ENCODE data around the gene LSM7. TPM values are rescaled to one million over a fixed set of nuclear protein-coding genes. Genes with fewer than 3 reads are reported as not detected.

The LSM7 gene
- total and polyA plus RNA-seq, 9 of the 15 experiments (the other 6 are each of a cell fraction or from before 2014, with no cell fraction given) = 40.5 to 690 (median 265) TPM

DNA sequence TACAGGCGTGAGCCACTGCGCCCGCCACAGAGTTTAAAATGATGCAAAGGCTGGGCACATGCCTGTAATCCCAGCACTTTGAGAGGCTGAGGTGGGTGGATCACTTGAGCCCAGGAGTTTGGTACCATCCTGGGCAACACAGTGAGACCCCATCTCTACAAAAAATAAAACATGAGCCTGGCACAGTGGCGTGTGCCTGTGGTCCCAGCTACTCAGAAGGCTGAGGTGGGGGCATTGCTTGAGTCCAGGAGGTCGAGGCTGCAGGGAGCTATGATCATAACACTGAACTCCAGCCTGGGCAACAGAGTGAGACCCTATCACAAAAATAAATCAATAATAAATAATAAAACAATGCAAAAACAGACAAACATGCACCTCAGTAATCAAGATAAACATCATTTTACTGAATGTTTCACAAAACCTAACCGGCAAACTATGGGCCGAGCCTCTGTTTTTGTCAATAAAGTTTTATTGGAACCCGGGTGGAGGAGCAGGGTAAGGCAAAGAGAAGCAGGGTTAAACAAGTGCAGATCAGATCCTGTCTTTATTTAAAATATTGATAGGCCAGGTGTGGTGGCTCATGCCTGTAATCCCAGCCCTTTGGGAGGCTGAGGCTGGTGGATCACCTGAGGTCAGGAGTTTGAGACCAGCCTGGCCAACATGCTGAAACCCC is 44.4 kb downstream of the LSM7 start (continued):
- no peak for TF ChIP-seq NR4A1 (CRISPR knock-in tag; IDR thresholded peaks at IDR 0.05)
- no peak for TF ChIP-seq NR4A1 (tag; IDR thresholded peaks at IDR 0.05)
- 0 out of 2 replicates have a peak, but pooled peaks have one; percentile 8 for TF ChIP-seq BCOR (IDR thresholded peaks at IDR 0.05)
- peak in 1 of 2 experiments; percentile 32; a peak in 1 of 4 replicates for TF ChIP-seq KDM1A (IDR thresholded peaks at IDR 0.05)
- no peak for TF ChIP-seq ASH1L (IDR thresholded peaks at IDR 0.05; ENCODE audit: borderline replicate concordance, low read depth, partially characterized antibody)

DNA sequence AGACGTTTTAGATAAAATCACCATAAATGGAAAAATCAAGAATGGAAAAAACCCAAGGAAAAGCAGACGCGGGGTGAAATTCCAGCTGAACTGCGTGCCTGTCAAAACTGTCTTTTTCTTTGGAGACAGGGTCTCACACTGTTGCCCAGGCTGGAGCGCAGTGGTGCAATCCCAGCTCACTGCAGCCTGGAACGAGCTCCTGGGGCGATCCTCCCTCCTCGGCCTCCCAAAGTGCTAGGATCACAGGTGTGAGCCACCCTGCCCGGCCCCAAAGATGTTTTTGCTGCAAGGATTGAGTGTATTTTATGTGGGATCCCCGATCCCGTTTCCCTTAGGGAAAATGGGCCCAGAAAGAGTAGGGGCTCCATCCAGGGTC is 45.5 kb downstream of the LSM7 start:
- in situ Hi-C loops (cut with MboI) (loop anchor here (5.0 kb wide), 1 partner anchor 104 kb away; no protein-coding TSS in a partner anchor), intact Hi-C loops (cut with micrococcal nuclease) (no loop called here)
- no peak for DNase-seq (ENCODE audit: extremely low read depth in 1 of 4, low spot score in 3 of 4)
- Histone ChIP-seq H3K4me1 (replicated peaks in 1 of 2; ENCODE audit: control insufficient read depth in 2 of 2, insufficient read depth in 2 of 2, low read length in 2 of 2) (peaks cover 0 to 27% of the 10 kb centered on the region in 2 experiments; a peak in 3 of 5 replicates), H3K4me2 (ENCODE audit: insufficient read depth, low read length) (no peak overlapping the region), H3K27ac (ENCODE audit: extremely low read depth, low read depth, low read length) (no peak overlapping the region), H3K79me2 (ENCODE audit: control insufficient read depth, insufficient read depth, low read length) (no peaks in the 10 kb centered on the region), H3K36me3 (ENCODE audit: control insufficient read depth, insufficient read depth, low read length) (no peaks in the 10 kb centered on the region), H3K27me3 (ENCODE audit: control insufficient read depth in 2 of 2, insufficient read depth in 2 of 2, low read length in 2 of 2) (no peaks in the 10 kb centered on the region), H3K9ac (ENCODE audit: insufficient read depth in 1 of 2, low read depth in 2 of 2, low read length in 2 of 2) (no peak overlapping the region; a peak in 1 of 4 replicates), H4K20me1 (replicated peaks; ENCODE audit: control insufficient read depth, insufficient read depth, low read length) (no peaks in the 10 kb centered on the region), H2AFZ (ENCODE audit: low read depth, low read length) (no peak overlapping the region), H3K4me3 (no peak overlapping the region), H3K9me1 (ENCODE audit: control insufficient read depth, insufficient read depth, low read length) (no peaks in the 10 kb centered on the region), H3K9me3 (replicated peaks; ENCODE audit: control insufficient read depth, insufficient read depth, low read depth, low read length) (no peaks in the 10 kb centered on the region)
- ChIA-PET CTCF (ENCODE audit: low intra/inter-chr PET ratio) (no interaction called here), POLR2A (interaction anchor here (0.6 to 1.4 kb wide), 6 partner anchors 9 to 189 kb away, joined by 3 to 5 read pairs (median 3); no protein-coding TSS in a partner anchor)
- BruUV-seq (replicated peaks) = no TSS peak
- no peak for ATAC-seq
- peak; percentile 91 for TF ChIP-seq ZNF121 (CRISPR knock-in tag; conservative IDR thresholded peaks at IDR 0.05)
- no peak for TF ChIP-seq RBM22 (IDR thresholded peaks at IDR 0.05; ENCODE audit: low read depth, low read length, poor library complexity, severe bottlenecking)
- no peak for TF ChIP-seq RBBP5 (IDR thresholded peaks at IDR 0.05; ENCODE audit: borderline replicate concordance, insufficient read depth, low read length, poor library complexity, severe bottlenecking)
- WGBS (ENCODE audit: insufficient coverage, low coverage, missing lambda C conversion rate) = 76% methylated on average over 11 of the region's 11 CpGs
- no peak for FAIRE-seq

Measured in K562 (cell line).